ENCODE results near the gene PDLIM5. TPM values are rescaled to one million over a fixed set of nuclear protein-coding genes. Genes with fewer than 3 reads are reported as not detected.

Gene PDLIM5
- polyA plus RNA-seq, 1 donor (not counting 4 experiments of a cell fraction or from before 2014, with no cell fraction given) = 112 TPM

- peaks cover 4% of the 10 kb centered on the region for H4K20me1 ChIP-seq (ENCODE audit: control insufficient read depth, extremely low read depth, insufficient read depth, low read length)
- dilution Hi-C loops (cut with MboI; ENCODE audit: extremely low pct_ligation_motif_present, low sequenced_read_pairs) = no loop called here
- no peak for FAIRE-seq
These were observed 16.5 kb downstream of the PDLIM5 start for GRCh38 chr4:94468093-94468769.

GRCh38 chr4:94469221-94469784, 17.6 kb downstream of the PDLIM5 start:
- Histone ChIP-seq H3K27ac (ENCODE audit: control insufficient read depth, insufficient read depth, low read length) (no peak overlapping the region), H2AFZ (ENCODE audit: control insufficient read depth, low read length) (no peak overlapping the region), H3K36me3 (ENCODE audit: control insufficient read depth in 2 of 2, extremely low read depth in 1 of 2, insufficient read depth in 2 of 2, low read length in 2 of 2) (peaks cover 0 to 5% of the 10 kb centered on the region in 2 experiments), H3K9ac (ENCODE audit: control insufficient read depth, extremely low read depth, insufficient read depth, low read length) (no peak overlapping the region), H3K9me3 (ENCODE audit: control insufficient read depth, low read depth, low read length) (no peaks in the 10 kb centered on the region), H3K27me3 (ENCODE audit: control insufficient read depth, extremely low read depth, insufficient read depth, low read length) (no peaks in the 10 kb centered on the region), H3K4me2 (ENCODE audit: control insufficient read depth, extremely low read depth, insufficient read depth, low read depth, low read length) (no peak overlapping the region), H3K4me3 (ENCODE audit: control insufficient read depth in 2 of 3, extremely low read depth in 1 of 3, insufficient read depth in 2 of 3, low read depth in 1 of 3, low read length in 3 of 3) (no peak overlapping the region), H4K20me1 (ENCODE audit: control insufficient read depth, extremely low read depth, insufficient read depth, low read length) (peaks cover 4% of the 10 kb centered on the region), H3K79me2 (ENCODE audit: control insufficient read depth, insufficient read depth, low read length) (peaks cover 90% of the 10 kb centered on the region), H3K4me1 (ENCODE audit: control insufficient read depth, extremely low read depth, insufficient read depth, low read length) (peaks cover 5% of the 10 kb centered on the region), H3K9me1 (ENCODE audit: control insufficient read depth, extremely low read depth, insufficient read depth, low read length) (no peaks in the 10 kb centered on the region)
- DNase-seq (ENCODE audit: low read depth, low spot score) (no peak), FAIRE-seq (no peak)
- dilution Hi-C loops (cut with MboI; ENCODE audit: extremely low pct_ligation_motif_present, low sequenced_read_pairs) = no loop called here
- TF ChIP-seq EZH2 (IDR thresholded peaks at IDR 0.05; ENCODE audit: low read length) = no peak
- TF ChIP-seq CTCF (optimal IDR thresholded peaks at IDR 0.05 in 1 of 3, IDR thresholded peaks at IDR 0.05 in 1 of 3, conservative IDR thresholded peaks at IDR 0.05 in 1 of 3; ENCODE audit: extremely low read depth in 1 of 3, insufficient read depth in 2 of 3, low read length in 3 of 3) = no peak

More at GRCh38 chr4:94468093-94468769, 16.5 kb downstream of the PDLIM5 start:
- Histone ChIP-seq H3K9ac (ENCODE audit: control insufficient read depth, extremely low read depth, insufficient read depth, low read length) (no peak overlapping the region), H3K4me2 (ENCODE audit: control insufficient read depth, extremely low read depth, insufficient read depth, low read depth, low read length) (no peak overlapping the region), H3K9me1 (ENCODE audit: control insufficient read depth, extremely low read depth, insufficient read depth, low read length) (no peaks in the 10 kb centered on the region), H3K79me2 (ENCODE audit: control insufficient read depth, insufficient read depth, low read length) (peaks cover 90% of the 10 kb centered on the region), H3K27ac (ENCODE audit: control insufficient read depth, insufficient read depth, low read length) (no peak overlapping the region), H2AFZ (ENCODE audit: control insufficient read depth, low read length) (no peak overlapping the region), H3K4me1 (ENCODE audit: control insufficient read depth, extremely low read depth, insufficient read depth, low read length) (peaks cover 11% of the 10 kb centered on the region), H3K36me3 (ENCODE audit: control insufficient read depth in 2 of 2, extremely low read depth in 1 of 2, insufficient read depth in 2 of 2, low read length in 2 of 2) (peaks cover 0 to 5% of the 10 kb centered on the region in 2 experiments), H3K4me3 (ENCODE audit: control insufficient read depth in 2 of 3, extremely low read depth in 1 of 3, insufficient read depth in 2 of 3, low read depth in 1 of 3, low read length in 3 of 3) (no peak overlapping the region), H3K9me3 (ENCODE audit: control insufficient read depth, low read depth, low read length) (no peaks in the 10 kb centered on the region), H3K27me3 (ENCODE audit: control insufficient read depth, extremely low read depth, insufficient read depth, low read length) (no peaks in the 10 kb centered on the region)
- TF ChIP-seq EZH2 (IDR thresholded peaks at IDR 0.05; ENCODE audit: low read length) (no peak), CTCF (optimal IDR thresholded peaks at IDR 0.05 in 1 of 3, IDR thresholded peaks at IDR 0.05 in 1 of 3, conservative IDR thresholded peaks at IDR 0.05 in 1 of 3; ENCODE audit: extremely low read depth in 1 of 3, insufficient read depth in 2 of 3, low read length in 3 of 3) (no peak)
- DNase-seq (ENCODE audit: low read depth, low spot score) = no peak
